ENCODE data around the gene SCTR.
"Not testable (repeated sequence)": the region's sequence is repeated elsewhere in the genome, so short reads cannot be mapped to it uniquely, and the experiment has no call there.

SCTR gene

GRCh38 chr2:119407430-119408220, 116.7 kb downstream of the SCTR start:
- peak; percentile 60 for DNase-seq (ENCODE audit: low spot score)

- DNase-seq (ENCODE audit: low spot score), result no peak
These were observed 119.1 kb downstream of the SCTR start for GRCh38 chr2:119405151-119405550.

- DNase-seq (ENCODE audit: low spot score), result not testable (repeated sequence)
These were observed 120.7 kb downstream of the SCTR start for GRCh38 chr2:119403618-119404017.

GRCh38 chr2:119402645-119403560, 121.4 kb downstream of the SCTR start:
- DNase-seq (ENCODE audit: low spot score), result no peak

GRCh38 chr2:119402106-119402505, 122.2 kb downstream of the SCTR start:
- DNase-seq (ENCODE audit: low spot score), result no peak

- DNase-seq (ENCODE audit: low spot score), result no peak
These were observed 127.1 kb downstream of the SCTR start for GRCh38 chr2:119397196-119397595.

GRCh38 chr2:119393971-119394748, 130.1 kb downstream of the SCTR start:
- no peak for DNase-seq (ENCODE audit: low spot score)

All from COLO829 (cell line).